H1 (cell line): ENCODE data around the gene PPP1R12B. TPM values are rescaled to one million over a fixed set of nuclear protein-coding genes. Genes with fewer than 3 reads are reported as not detected.

Experiments used
- ASH2L ChIP-seq: fragments of 200-600, 300-600 bp; sonication (generic); IDR thresholded peaks from one replicate; pipeline ENCODE4 v1.7.1; 2017; ENCODE audit warnings: low read length
- ATF2 ChIP-seq: IDR thresholded peaks from 2 replicates; pipeline ENCODE4 v1.6.1; 2012; ENCODE audit warnings: low read length, inconsistent platforms
- BRCA1 ChIP-seq: IDR thresholded peaks from 2 replicates; pipeline ENCODE4 v1.6.1; 2012; ENCODE audit warnings: low read depth, low read length, improper control_type of control experiment
- CREB1 ChIP-seq: IDR thresholded peaks from 2 replicates; pipeline ENCODE4 v1.6.1; 2012; ENCODE audit warnings: inconsistent platforms
- CTBP2 ChIP-seq: IDR thresholded peaks from 2 replicates; pipeline ENCODE4 v1.7.0; 2011; ENCODE audit warnings: borderline replicate concordance, mild to moderate bottlenecking, moderate library complexity, mixed read lengths, low read length; ENCODE audit not compliant: insufficient read depth, insufficient read length
- EZH2 ChIP-seq: fragments of 200-600 bp; sonication (generic); IDR thresholded peaks from 2 replicates; pipeline ENCODE4 v1.7.1; 2012; ENCODE audit warnings: low read depth, mild to moderate bottlenecking, moderate library complexity, low read length, inconsistent platforms; ENCODE audit not compliant: severe bottlenecking
- NRF1 ChIP-seq: IDR thresholded peaks from 2 replicates; pipeline ENCODE4 v1.6.1; 2011; ENCODE audit warnings: mild to moderate bottlenecking, low read depth, low read length, improper control_type of control experiment
- SIRT6 ChIP-seq: IDR thresholded peaks from one replicate; pipeline ENCODE4 v1.7.1; 2012; ENCODE audit warnings: low read length, inconsistent platforms
- SP1 ChIP-seq: IDR thresholded peaks from 2 replicates; pipeline ENCODE4 v1.6.1; 2011; ENCODE audit warnings: low read depth, low read length
- TAF7 ChIP-seq: optimal IDR thresholded peaks from 2 replicates; pipeline ENCODE3; 2011; ENCODE audit warnings: low read depth, mild to moderate bottlenecking, inconsistent platforms, low read length, moderate library complexity, borderline replicate concordance
- TBP ChIP-seq: IDR thresholded peaks from 2 replicates; pipeline ENCODE4 v1.6.1; 2011; ENCODE audit warnings: low read depth, low read length, improper control_type of control experiment
- polyA plus RNA-seq, 7 experiments: library from polyadenylated mRNA; depleted of rRNA in 3 of 7; stranded (reverse) in 5 of 7; unstranded in 2 of 7; fragments of >200 nt in 5 of 7; fragments of 200-250 nt in 2 of 7; gene quantifications; 1 replicate in 5 of 7; 2 replicates in 1 of 7; 4 replicates in 1 of 7; pipeline versions ENCODE4 v1.2.1 to v1.2.3, GENCODE V29; 2011 to 2013; ENCODE audit warnings: missing spikeins in 2 of 7, mixed read lengths in 2 of 7
- total RNA-seq: library from RNA; stranded (reverse); fragmentation: NEBNext Ultra II Directional; extraction: Animal tissue kit (Norgen Biotek cat#: 25700); gene quantifications from 2 replicates; pipeline ENCODE4 v1.2.1, GENCODE V29; 2021

PPP1R12B gene
- total and polyA plus RNA-seq, 2 of the 8 experiments (the other 6 are each of a cell fraction or from before 2014, with no cell fraction given) = 7.9 to 18.7 TPM

GRCh38 chr1:202567738-202568137 is 219.2 kb downstream of the PPP1R12B start (continued):
- TF ChIP-seq EZH2 = no peak
- no peak for TF ChIP-seq SIRT6
- TF ChIP-seq TBP = no peak
- no peak for TF ChIP-seq ASH2L
- peak; percentile 91; the same call in 1 of the 2 replicates for TF ChIP-seq ATF2
- no peak for TF ChIP-seq CREB1
- no peak for TF ChIP-seq BRCA1
- TF ChIP-seq SP1 = peak; percentile 83
- TF ChIP-seq NRF1 = no peak
- no peak for TF ChIP-seq CTBP2
- no peak for TF ChIP-seq TAF7
